HCT116 (cell line): ENCODE measurements around the gene OPHN1. TPM values are rescaled to one million over a fixed set of nuclear protein-coding genes. Genes with fewer than 3 reads are reported as not detected.

Experiments used
- ATAC-seq: fragments of 200-7000 bp; cut with Tn5 transposase; 2 replicates; pipeline ENCODE4 v1.9.1; 2020; ENCODE audit warnings: mild to moderate bottlenecking, moderate library complexity
- BruUV-seq: library from RNA; stranded (reverse); fragments of 400-500 nt; replicated peaks from 2 replicates; lab custom pipeline; 2021; lab: Mats Ljungman, UMichigan
- CTCF ChIA-PET: fragments of 300-600 bp; sonication (Branson Sonifier 250); formaldehyde crosslinking; loops from one replicate; lab custom pipeline; 2021; ENCODE audit warnings: antibody characterized with exemption; lab: Charles Lee
- POLR2A ChIA-PET: fragments of 300-600, 350-600 bp; sonication (Branson Sonifier 250); formaldehyde crosslinking; loops from one replicate; lab custom pipeline; 2021; ENCODE audit warnings: antibody characterized with exemption; lab: Charles Lee
- RAD21 ChIA-PET, 2 experiments: fragments of 300-600 bp; sonication (Branson Sonifier 250); formaldehyde crosslinking; loops; one replicate each; lab custom pipeline; 2023; ENCODE audit warnings: low total read pairs in 2 of 2; ENCODE audit not compliant: uncharacterized antibody in 2 of 2, unreplicated experiment in 2 of 2, low non-redundant PET in 1 of 2; lab: Charles Lee
- DNase-seq: peaks from one replicate; pipeline ENCODE4 v3.0.0-alpha.2; 2010; ENCODE audit warnings: low read depth, low spot score
- H2AFZ ChIP-seq: fragments of 200-600 bp; shearing (Covaris generic), sonication (generic); 2 replicates; pipeline ENCODE4 v1.6.1; 2017; ENCODE audit warnings: low read depth, mixed run types, mixed read lengths, antibody characterized with exemption, low read length; ENCODE audit not compliant: poor library complexity, severe bottlenecking
- H3K27ac ChIP-seq: 2 replicates; pipeline ENCODE4 v1.5.1; 2012; ENCODE audit warnings: low read depth, low read length
- H3K27me3 ChIP-seq: fragments of 200-600 bp; sonication (generic); 2 replicates; pipeline ENCODE4 v1.6.1; 2016; ENCODE audit warnings: mixed run types, low read length, mixed read lengths; ENCODE audit not compliant: insufficient read depth
- H3K36me3 ChIP-seq, 2 experiments: fragments of 200-500 bp in 1 of 2; fragments of 200-600 bp in 1 of 2; sonication (Bioruptor generic) in 1 of 2; sonication (generic) in 1 of 2; 2 replicates each; pipeline versions ENCODE4 v1.5.1 to v1.6.1; 2014 to 2016; ENCODE audit warnings: low read length in 2 of 2, inconsistent platforms in 1 of 2, mixed read lengths in 1 of 2, mixed run types in 1 of 2; ENCODE audit not compliant: insufficient read depth in 2 of 2, control insufficient read depth in 1 of 2
- H3K4me1 ChIP-seq, 2 experiments: fragments of 200-600 bp in 1 of 2; sonication (generic) in 1 of 2; 2 replicates each; pipeline versions ENCODE4 v1.5.1 to v1.6.1; 2012 to 2017; ENCODE audit warnings: low read length in 2 of 2, inconsistent platforms in 1 of 2, mild to moderate bottlenecking in 1 of 2, mixed read lengths in 1 of 2, mixed run types in 1 of 2, moderate library complexity in 1 of 2; ENCODE audit not compliant: insufficient read depth in 2 of 2, control insufficient read depth in 1 of 2
- H3K4me2 ChIP-seq: fragments of 200-600 bp; sonication (generic); 2 replicates; pipeline ENCODE4 v1.6.1; 2017; ENCODE audit warnings: mixed run types, low read length, mixed read lengths
- H3K4me3 ChIP-seq, 2 experiments: fragments of 200-600 bp in 1 of 2; sonication (generic) in 1 of 2; replicated peaks in 1 of 2; 2 replicates each; pipeline ENCODE4 v1.5.1; 2011 to 2016; ENCODE audit warnings: low read length in 2 of 2, control low read depth in 1 of 2, low read depth in 1 of 2, mild to moderate bottlenecking in 1 of 2, mixed read lengths in 1 of 2, mixed run types in 1 of 2
- H3K79me2 ChIP-seq: fragments of 200-600 bp; sonication (generic); 2 replicates; pipeline ENCODE4 v1.6.1; 2017; ENCODE audit warnings: mild to moderate bottlenecking, mixed run types, low read length, moderate library complexity, mixed read lengths; ENCODE audit not compliant: insufficient read depth
- H3K9ac ChIP-seq: fragments of 200-600 bp; sonication (generic); 2 replicates; pipeline ENCODE4 v1.6.1; 2016; ENCODE audit warnings: low read length, mixed read lengths
- H3K9me2 ChIP-seq: fragments of 200-600 bp; sonication (generic), shearing (Covaris generic); 2 replicates; pipeline ENCODE4 v1.6.1; 2017; ENCODE audit warnings: mixed run types, mild to moderate bottlenecking, moderate library complexity; ENCODE audit not compliant: insufficient read depth
- H3K9me3 ChIP-seq, 2 experiments: fragments of 200-500 bp in 1 of 2; fragments of 200-600 bp in 1 of 2; sonication (Bioruptor generic) in 1 of 2; sonication (generic) in 1 of 2; 2 replicates each; pipeline ENCODE4 v1.6.1; 2014 to 2017; ENCODE audit warnings: low read length in 2 of 2, mixed read lengths in 2 of 2, inconsistent platforms in 1 of 2, low read depth in 1 of 2, mild to moderate bottlenecking in 1 of 2, mixed run types in 1 of 2, moderate library complexity in 1 of 2; ENCODE audit not compliant: control insufficient read depth in 1 of 2, insufficient read depth in 1 of 2
- H4K20me1 ChIP-seq: fragments of 200-600 bp; sonication (generic), shearing (Covaris generic); 2 replicates; pipeline ENCODE4 v1.6.1; 2017; ENCODE audit warnings: mixed run types, mild to moderate bottlenecking, moderate library complexity; ENCODE audit not compliant: insufficient read depth
- CBX3 ChIP-seq: IDR thresholded peaks from 2 replicates; pipeline ENCODE4 v1.6.1; 2012; ENCODE audit warnings: low read depth
- CEBPB ChIP-seq: IDR thresholded peaks from 2 replicates; pipeline ENCODE4 v1.6.1; 2012; ENCODE audit warnings: low read depth
- EGR1 ChIP-seq: IDR thresholded peaks from 2 replicates; pipeline ENCODE4 v1.6.1; 2012; ENCODE audit warnings: low read depth
- ELF1 ChIP-seq: IDR thresholded peaks from 2 replicates; pipeline ENCODE4 v1.6.1; 2012; ENCODE audit warnings: low read depth, borderline replicate concordance
- EZH2 ChIP-seq: fragments of 200-600 bp; sonication (generic); IDR thresholded peaks from 2 replicates; pipeline ENCODE4 v1.6.1; 2017; ENCODE audit warnings: antibody characterized with exemption, mixed run types
- EZH2phosphoT487 ChIP-seq: fragments of 200-600 bp; IDR thresholded peaks from 2 replicates; pipeline ENCODE4 v1.6.1; 2018; ENCODE audit warnings: antibody characterized with exemption, borderline replicate concordance
- FOSL1 ChIP-seq: IDR thresholded peaks from 2 replicates; pipeline ENCODE4 v1.6.1; 2012; ENCODE audit warnings: low read depth
- JUND ChIP-seq: IDR thresholded peaks from 2 replicates; pipeline ENCODE4 v1.6.1; 2012
- POLR2A ChIP-seq: IDR thresholded peaks from 2 replicates; pipeline ENCODE4 v1.7.0; 2011; ENCODE audit warnings: borderline replicate concordance; ENCODE audit not compliant: insufficient read depth, insufficient read length; ENCODE audit errors: extremely low read depth
- POLR2AphosphoS5 ChIP-seq: IDR thresholded peaks from 2 replicates; pipeline ENCODE4 v1.6.1; 2011; ENCODE audit warnings: mild to moderate bottlenecking, low read depth, low read length, moderate library complexity
- RAD21 ChIP-seq: IDR thresholded peaks from 2 replicates; pipeline ENCODE4 v1.6.1; 2012; ENCODE audit warnings: low read depth, mild to moderate bottlenecking
- SIN3A ChIP-seq: IDR thresholded peaks from 2 replicates; pipeline ENCODE4 v1.6.1; 2012; ENCODE audit warnings: low read depth
- SP1 ChIP-seq: IDR thresholded peaks from 2 replicates; pipeline ENCODE4 v1.6.1; 2012; ENCODE audit warnings: low read depth
- TCF7L2 ChIP-seq: IDR thresholded peaks from 2 replicates; pipeline ENCODE4 v1.7.0; 2011; ENCODE audit warnings: borderline replicate concordance, inconsistent platforms; ENCODE audit not compliant: insufficient read depth, insufficient read length; ENCODE audit errors: extremely low read depth
- YY1 ChIP-seq: IDR thresholded peaks from 2 replicates; pipeline ENCODE4 v1.6.1; 2011; ENCODE audit warnings: low read length, low read depth, moderate library complexity, mild to moderate bottlenecking; ENCODE audit not compliant: insufficient replicate concordance; ENCODE audit errors: extremely low read depth
- ZFX ChIP-seq: fragments of 450-650 bp; IDR thresholded peaks from 2 replicates; pipeline ENCODE4 v1.6.1; 2017
- ZNF274 ChIP-seq: fragments of 200-500 bp; sonication (Bioruptor generic); IDR thresholded peaks from 2 replicates; pipeline ENCODE4 v1.6.1; 2014; ENCODE audit warnings: mild to moderate bottlenecking, low read depth, low read length, inconsistent platforms
- intact Hi-C: fragments of 100-400 bp; cut with micrococcal nuclease; formaldehyde crosslinking; loops from 2 replicates; pipeline ENCODE4 v1.10.0; 2022
- total RNA-seq: library from RNA; stranded (reverse); gene quantifications from one replicate; pipeline ENCODE4 v1.2.1, GENCODE V29; 2021; ENCODE audit not compliant: unreplicated experiment
- TF ChIP-seq, protein P1 (sequence below), 3 experiments: fragments of 200-600 bp in 1 of 3; sonication (generic) in 1 of 3; IDR thresholded peaks in 2 of 3; conservative IDR thresholded peaks in 1 of 3; 2 replicates each; pipeline ENCODE4 v1.5.1; 2012 to 2017; ENCODE audit warnings: low read depth in 2 of 3, low read length in 2 of 3, antibody characterized with exemption in 1 of 3, borderline replicate concordance in 1 of 3, control low read depth in 1 of 3, mild to moderate bottlenecking in 1 of 3, mixed read lengths in 1 of 3, mixed run types in 1 of 3, moderate library complexity in 1 of 3; ENCODE audit not compliant: insufficient read depth in 1 of 3
- TF ChIP-seq, protein P2 (sequence below): IDR thresholded peaks from 2 replicates; pipeline ENCODE4 v1.6.1; 2012
- TF ChIP-seq, protein P3 (sequence below): IDR thresholded peaks from 2 replicates; pipeline ENCODE4 v1.6.1; 2012

Gene OPHN1
- total RNA-seq, 1 experiment from 2014 or later, result 2.9 TPM

DNA sequence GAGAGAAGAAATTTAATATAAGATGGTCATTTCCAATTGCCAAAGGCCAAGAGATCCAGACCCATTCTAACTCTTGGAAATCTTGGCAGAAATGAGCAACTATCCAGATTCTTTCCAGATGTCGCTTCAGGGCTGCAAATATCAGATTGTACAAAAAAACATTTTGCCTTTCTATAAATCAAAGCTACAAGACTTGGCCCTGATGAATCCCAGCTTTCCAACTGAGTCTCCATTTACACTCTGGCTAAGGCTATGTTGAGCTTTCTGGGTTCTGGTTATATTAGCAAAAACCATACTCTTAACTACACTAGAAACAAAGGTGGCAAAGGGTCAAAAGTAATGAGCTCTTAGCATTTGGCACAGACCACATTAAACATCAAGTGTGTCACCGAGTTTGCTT, 345.8 kb downstream of the OPHN1 start (continued):
- no peak for TF ChIP-seq EZH2phosphoT487

DNA sequence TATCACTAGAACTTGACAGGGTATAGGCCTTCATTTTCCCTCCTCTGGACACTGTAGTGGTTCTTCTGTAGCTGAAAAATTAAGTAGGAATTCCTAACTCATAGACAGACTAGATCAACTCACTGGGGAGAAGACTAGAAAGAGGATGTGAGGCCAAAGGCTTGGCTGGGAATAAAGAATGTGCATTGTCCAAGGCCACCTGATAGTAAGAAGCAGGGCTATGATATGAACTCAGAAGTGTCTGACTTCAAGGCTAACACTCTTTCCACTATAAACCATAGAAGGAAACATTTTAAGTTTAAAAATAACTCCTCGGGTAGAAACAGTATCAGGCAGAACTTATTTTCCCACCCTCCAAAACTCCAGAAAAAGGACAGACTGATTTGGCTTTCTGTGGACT, 346.6 kb downstream of the OPHN1 start:
- Histone ChIP-seq H3K9me2 (no peaks in the 10 kb centered on the region), H3K27ac (no peak overlapping the region), H3K9me3 (no peaks in the 10 kb centered on the region), H3K4me2 (no peak overlapping the region), H3K27me3 (no peaks in the 10 kb centered on the region), H3K9ac (no peak overlapping the region), H3K4me3 (no peak overlapping the region), H3K36me3 (no peaks in the 10 kb centered on the region), H2AFZ (no peak overlapping the region), H4K20me1 (no peaks in the 10 kb centered on the region), H3K4me1 (no peaks in the 10 kb centered on the region), H3K79me2 (no peaks in the 10 kb centered on the region)
- intact Hi-C loops, result no loop called here
- no TSS peak for BruUV-seq
- DNase-seq, result no peak
- POLR2A ChIA-PET, result no interaction called here
- CTCF ChIA-PET, result no interaction called here
- RAD21 ChIA-PET, result no interaction called here
- no peak for ATAC-seq
- no peak for TF ChIP-seq SP1
- TF ChIP-seq POLR2A, result no peak
- TF ChIP-seq POLR2AphosphoS5, result no peak
- TF ChIP-seq EGR1, result no peak
- TF ChIP-seq TCF7L2, result no peak
- TF ChIP-seq ZFX, result no peak
- TF ChIP-seq, protein P1, sequence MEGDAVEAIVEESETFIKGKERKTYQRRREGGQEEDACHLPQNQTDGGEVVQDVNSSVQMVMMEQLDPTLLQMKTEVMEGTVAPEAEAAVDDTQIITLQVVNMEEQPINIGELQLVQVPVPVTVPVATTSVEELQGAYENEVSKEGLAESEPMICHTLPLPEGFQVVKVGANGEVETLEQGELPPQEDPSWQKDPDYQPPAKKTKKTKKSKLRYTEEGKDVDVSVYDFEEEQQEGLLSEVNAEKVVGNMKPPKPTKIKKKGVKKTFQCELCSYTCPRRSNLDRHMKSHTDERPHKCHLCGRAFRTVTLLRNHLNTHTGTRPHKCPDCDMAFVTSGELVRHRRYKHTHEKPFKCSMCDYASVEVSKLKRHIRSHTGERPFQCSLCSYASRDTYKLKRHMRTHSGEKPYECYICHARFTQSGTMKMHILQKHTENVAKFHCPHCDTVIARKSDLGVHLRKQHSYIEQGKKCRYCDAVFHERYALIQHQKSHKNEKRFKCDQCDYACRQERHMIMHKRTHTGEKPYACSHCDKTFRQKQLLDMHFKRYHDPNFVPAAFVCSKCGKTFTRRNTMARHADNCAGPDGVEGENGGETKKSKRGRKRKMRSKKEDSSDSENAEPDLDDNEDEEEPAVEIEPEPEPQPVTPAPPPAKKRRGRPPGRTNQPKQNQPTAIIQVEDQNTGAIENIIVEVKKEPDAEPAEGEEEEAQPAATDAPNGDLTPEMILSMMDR (IDR thresholded peaks at IDR 0.05 in 2 of 3, conservative IDR thresholded peaks at IDR 0.05 in 1 of 3; ENCODE audit: borderline replicate concordance in 1 of 3, insufficient read depth in 1 of 3, low read depth in 2 of 3, low read length in 2 of 3), result no peak
- TF ChIP-seq, protein P2, sequence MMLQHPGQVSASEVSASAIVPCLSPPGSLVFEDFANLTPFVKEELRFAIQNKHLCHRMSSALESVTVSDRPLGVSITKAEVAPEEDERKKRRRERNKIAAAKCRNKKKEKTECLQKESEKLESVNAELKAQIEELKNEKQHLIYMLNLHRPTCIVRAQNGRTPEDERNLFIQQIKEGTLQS, result no peak
- TF ChIP-seq CBX3, result no peak
- no peak for TF ChIP-seq FOSL1
- no peak for TF ChIP-seq YY1
- TF ChIP-seq, protein P3, sequence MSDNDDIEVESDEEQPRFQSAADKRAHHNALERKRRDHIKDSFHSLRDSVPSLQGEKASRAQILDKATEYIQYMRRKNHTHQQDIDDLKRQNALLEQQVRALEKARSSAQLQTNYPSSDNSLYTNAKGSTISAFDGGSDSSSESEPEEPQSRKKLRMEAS, result no peak
- no peak for TF ChIP-seq RAD21
- no peak for TF ChIP-seq ZNF274
- TF ChIP-seq ELF1, result no peak
- no peak for TF ChIP-seq CEBPB
- TF ChIP-seq EZH2, result no peak
- no peak for TF ChIP-seq EZH2phosphoT487
- no peak for TF ChIP-seq SIN3A
- TF ChIP-seq JUND, result no peak
